Right lobe of liver (tissue), 4 donors: ENCODE data around the gene ZSCAN2.
"Not testable (repeated sequence)": the region's sequence is repeated elsewhere in the genome, so short reads cannot be mapped to it uniquely, and the experiment has no call there.

Source experiments
- POLR2A ChIP-seq: fragments of 450-650 bp; IDR thresholded peaks from one replicate; pipeline ENCODE4 v1.6.1; 2017; ENCODE audit warnings: antibody characterized with exemption, mild to moderate bottlenecking
- TF ChIP-seq, protein P1 (sequence below), 4 donors: fragments of 200-600 bp in 3 of 4; fragments of 450-650 bp in 1 of 4; IDR thresholded peaks; one replicate each; pipeline versions ENCODE4 v1.5.1 to v1.8.0; 2016 to 2022; ENCODE audit warnings: antibody characterized with exemption in 4 of 4, mild to moderate bottlenecking in 2 of 4
- donor health status: DM: no; HTN: no; CAD: no.
- donor health status: DM: no; HTN: no; CAD: no.
- donor health status: DM: no; HTN: yes; CAD: no.

DNA sequence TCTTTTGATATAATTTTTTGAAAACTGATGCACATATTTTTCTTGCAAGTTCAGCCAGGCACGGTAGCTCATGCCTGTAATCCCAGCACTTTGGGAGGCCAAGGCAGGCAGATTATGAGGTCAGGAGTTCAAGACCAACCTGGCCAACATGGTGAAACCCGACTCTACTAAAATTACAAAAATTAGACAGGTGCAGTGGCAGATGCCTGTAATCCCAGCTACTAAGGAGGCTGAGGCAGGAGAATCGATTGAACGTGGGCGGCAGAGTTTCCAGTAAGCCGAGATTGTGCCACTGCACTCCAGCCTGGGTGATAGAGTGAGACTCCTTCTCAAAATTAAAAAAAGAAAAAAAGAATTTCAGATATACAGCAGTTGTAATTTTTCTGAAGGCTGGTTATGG is 32.8 kb upstream of the ZSCAN2 start:
- not testable (repeated sequence) for TF ChIP-seq POLR2A
- TF ChIP-seq, protein P1, sequence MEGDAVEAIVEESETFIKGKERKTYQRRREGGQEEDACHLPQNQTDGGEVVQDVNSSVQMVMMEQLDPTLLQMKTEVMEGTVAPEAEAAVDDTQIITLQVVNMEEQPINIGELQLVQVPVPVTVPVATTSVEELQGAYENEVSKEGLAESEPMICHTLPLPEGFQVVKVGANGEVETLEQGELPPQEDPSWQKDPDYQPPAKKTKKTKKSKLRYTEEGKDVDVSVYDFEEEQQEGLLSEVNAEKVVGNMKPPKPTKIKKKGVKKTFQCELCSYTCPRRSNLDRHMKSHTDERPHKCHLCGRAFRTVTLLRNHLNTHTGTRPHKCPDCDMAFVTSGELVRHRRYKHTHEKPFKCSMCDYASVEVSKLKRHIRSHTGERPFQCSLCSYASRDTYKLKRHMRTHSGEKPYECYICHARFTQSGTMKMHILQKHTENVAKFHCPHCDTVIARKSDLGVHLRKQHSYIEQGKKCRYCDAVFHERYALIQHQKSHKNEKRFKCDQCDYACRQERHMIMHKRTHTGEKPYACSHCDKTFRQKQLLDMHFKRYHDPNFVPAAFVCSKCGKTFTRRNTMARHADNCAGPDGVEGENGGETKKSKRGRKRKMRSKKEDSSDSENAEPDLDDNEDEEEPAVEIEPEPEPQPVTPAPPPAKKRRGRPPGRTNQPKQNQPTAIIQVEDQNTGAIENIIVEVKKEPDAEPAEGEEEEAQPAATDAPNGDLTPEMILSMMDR (IDR thresholded peaks at IDR 0.05) = not testable (repeated sequence)
